WI38 (cell line): ENCODE data around the gene FNDC3B.

Experiments used
- H3K4me3 ChIP-seq: 2 replicates; pipeline ENCODE4 v1.5.1; 2011; ENCODE audit warnings: low read depth, mild to moderate bottlenecking, control low read depth, low read length
- CTCF ChIP-seq: IDR thresholded peaks from 2 replicates; pipeline ENCODE4 v1.5.1; 2012; ENCODE audit warnings: low read depth, mild to moderate bottlenecking, control low read depth, low read length

Gene FNDC3B

DNA sequence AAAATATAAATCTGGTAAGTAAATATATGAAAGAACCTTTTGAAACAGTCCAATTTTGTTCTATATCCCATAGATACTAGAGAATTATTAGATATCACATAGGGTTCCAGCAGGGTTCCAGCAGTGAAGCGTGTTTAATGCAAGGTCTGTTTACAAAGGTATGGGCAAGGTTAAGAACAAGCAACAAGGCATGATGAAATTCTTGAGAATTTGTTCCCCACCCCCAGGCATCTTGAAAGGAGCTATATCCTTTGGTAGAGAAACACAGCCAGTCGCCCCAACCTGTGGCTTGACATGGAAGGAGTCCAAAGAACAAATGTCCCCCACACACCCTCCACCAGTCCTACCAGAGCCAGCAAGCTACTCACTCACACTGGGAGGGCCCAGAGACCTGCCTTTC, 18.6 kb upstream of the FNDC3B start:
- TF ChIP-seq CTCF, result no peak

GRCh38 chr3:172021164-172021563, 18.2 kb upstream of the FNDC3B start:
- TF ChIP-seq CTCF, result no peak
- H3K4me3 ChIP-seq, result no peak overlapping the region

More for the DNA sequence above, 18.6 kb upstream of the FNDC3B start:
- no peak overlapping the region for H3K4me3 ChIP-seq

- H3K4me3 ChIP-seq, result no peak overlapping the region
- no peak for TF ChIP-seq CTCF
Measured at GRCh38 chr3:172021859-172022258, 17.5 kb upstream of the FNDC3B start.

DNA sequence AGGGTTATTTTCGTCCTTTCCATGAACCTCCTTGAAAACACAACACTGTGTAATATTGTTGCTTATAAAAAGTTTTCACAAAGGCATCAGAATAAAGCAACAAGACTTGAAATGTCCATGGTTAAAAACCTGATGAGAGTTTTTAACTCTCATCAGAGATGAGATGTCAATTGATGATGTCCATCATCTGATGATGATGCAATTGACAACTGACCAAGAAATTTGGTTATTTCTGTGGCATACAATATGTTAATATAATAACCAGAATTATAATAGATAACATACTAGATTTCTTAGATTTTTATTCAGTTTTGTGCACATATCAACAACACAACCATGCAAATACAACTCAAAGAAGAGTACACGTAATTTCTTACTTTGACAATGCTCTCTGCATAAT, 15.5 kb upstream of the FNDC3B start:
- H3K4me3 ChIP-seq, result no peak overlapping the region
- no peak for TF ChIP-seq CTCF

GRCh38 chr3:172024679-172025078, 14.7 kb upstream of the FNDC3B start:
- no peak for TF ChIP-seq CTCF
- H3K4me3 ChIP-seq, result no peak overlapping the region

DNA sequence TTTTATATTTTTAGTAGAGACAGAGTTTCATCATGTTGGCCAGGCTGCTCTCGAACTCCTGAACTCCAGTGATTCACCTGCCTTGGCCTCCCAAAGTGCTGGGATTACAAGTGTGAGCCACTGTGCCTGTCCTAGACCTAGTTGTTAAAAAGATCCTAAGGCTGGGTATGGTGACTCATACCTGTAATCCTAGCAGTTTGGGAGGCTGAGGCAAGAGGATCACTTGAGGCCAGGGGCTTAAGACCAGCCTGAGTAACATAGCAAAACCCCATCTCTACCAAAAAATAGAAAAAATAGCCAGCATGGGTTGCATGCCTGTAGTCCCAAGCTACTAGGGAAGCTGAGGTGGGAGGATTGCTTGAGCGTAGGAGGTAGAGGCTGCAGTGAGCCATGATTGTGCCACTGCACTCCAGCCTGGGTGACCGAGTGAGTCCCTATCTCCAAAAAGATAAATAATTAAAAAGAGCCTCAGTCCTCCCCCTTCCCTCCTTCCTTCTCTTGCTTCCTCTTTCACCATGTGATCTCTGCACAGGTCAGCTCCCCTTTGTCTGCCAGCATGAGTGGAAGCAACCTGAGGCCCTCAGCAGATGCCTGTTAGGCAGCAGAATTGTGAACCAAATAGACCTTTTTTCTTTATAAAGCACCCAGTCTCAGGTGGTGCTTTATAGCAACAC, 9.8 kb upstream of the FNDC3B start:
- no peak overlapping the region for H3K4me3 ChIP-seq
- no peak for TF ChIP-seq CTCF

DNA sequence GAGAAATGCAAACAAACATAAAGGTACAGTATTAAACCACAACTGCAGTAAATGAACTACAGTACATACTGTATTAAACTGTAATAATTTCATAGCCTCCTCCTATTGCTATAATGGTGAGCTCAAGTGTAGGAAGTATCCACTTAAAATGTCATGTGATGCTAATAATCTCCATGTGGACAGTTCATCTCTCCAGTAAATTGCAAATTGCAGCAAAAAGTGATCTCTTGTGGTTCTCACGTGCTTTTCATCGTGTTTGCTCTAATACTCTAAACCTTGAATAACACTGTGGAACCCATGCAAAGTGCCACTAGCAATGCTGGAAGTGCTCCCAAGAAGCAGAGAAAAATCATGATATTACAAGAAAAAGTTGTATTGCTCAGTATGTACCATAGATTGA, 9.2 kb upstream of the FNDC3B start:
- TF ChIP-seq CTCF, result no peak

More for the DNA sequence above, 9.2 kb upstream of the FNDC3B start:
- no peak overlapping the region for H3K4me3 ChIP-seq
